SHP77 treated with DMSO at 0.1 percent for 48 hours (cell line): Measurements from ENCODE around the gene CIITA.

ENCODE experiments used
- DNase-seq: peaks from one replicate; lab custom pipeline; 2025; lab: John Stamatoyannopoulos, UW

Gene CIITA

GRCh38 chr16:10978871-10979446, 102.0 kb downstream of the CIITA start:
- DNase-seq, result no peak

- no peak for DNase-seq
Observed at GRCh38 chr16:10979717-10980601, 103.0 kb downstream of the CIITA start.

GRCh38 chr16:10980813-10981212, 103.8 kb downstream of the CIITA start:
- no peak for DNase-seq

- DNase-seq, result peak; percentile 4
Observed at GRCh38 chr16:10981697-10982216, 104.8 kb downstream of the CIITA start.

- DNase-seq, result no peak
Observed at GRCh38 chr16:10982465-10983150, 105.6 kb downstream of the CIITA start.

GRCh38 chr16:10983159-10983558, 106.2 kb downstream of the CIITA start:
- DNase-seq, result no peak

- DNase-seq, result no peak
Observed at GRCh38 chr16:10984509-10984908, 107.5 kb downstream of the CIITA start.
